ENCODE results near the gene BBS7. TPM values are rescaled to one million over a fixed set of nuclear protein-coding genes. Genes with fewer than 3 reads are reported as not detected.

BBS7 gene
- total and polyA plus RNA-seq, 10 of the 15 experiments (the other 5 are each of a cell fraction or from before 2014, with no cell fraction given) = 5.2 to 15.2 (median 9.0) TPM

- TF ChIP-seq, protein P1, sequence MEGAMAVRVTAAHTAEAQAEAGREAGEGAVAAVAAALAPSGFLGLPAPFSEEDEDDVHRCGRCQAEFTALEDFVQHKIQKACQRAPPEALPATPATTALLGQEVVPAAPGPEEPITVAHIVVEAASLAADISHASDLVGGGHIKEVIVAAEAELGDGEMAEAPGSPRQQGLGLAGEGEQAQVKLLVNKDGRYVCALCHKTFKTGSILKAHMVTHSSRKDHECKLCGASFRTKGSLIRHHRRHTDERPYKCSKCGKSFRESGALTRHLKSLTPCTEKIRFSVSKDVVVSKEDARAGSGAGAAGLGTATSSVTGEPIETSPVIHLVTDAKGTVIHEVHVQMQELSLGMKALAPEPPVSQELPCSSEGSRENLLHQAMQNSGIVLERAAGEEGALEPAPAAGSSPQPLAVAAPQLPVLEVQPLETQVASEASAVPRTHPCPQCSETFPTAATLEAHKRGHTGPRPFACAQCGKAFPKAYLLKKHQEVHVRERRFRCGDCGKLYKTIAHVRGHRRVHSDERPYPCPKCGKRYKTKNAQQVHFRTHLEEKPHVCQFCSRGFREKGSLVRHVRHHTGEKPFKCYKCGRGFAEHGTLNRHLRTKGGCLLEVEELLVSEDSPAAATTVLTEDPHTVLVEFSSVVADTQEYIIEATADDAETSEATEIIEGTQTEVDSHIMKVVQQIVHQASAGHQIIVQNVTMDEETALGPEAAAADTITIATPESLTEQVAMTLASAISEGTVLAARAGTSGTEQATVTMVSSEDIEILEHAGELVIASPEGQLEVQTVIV (IDR thresholded peaks at IDR 0.05; ENCODE audit: borderline replicate concordance, partially characterized antibody) = no peak
- TF ChIP-seq SRF (IDR thresholded peaks at IDR 0.05; ENCODE audit: low read depth in 2 of 2, low read length in 2 of 2) = peak in 1 of 2 experiments; percentile 93; a peak in 2 of 4 replicates
- TF ChIP-seq, protein P2, sequence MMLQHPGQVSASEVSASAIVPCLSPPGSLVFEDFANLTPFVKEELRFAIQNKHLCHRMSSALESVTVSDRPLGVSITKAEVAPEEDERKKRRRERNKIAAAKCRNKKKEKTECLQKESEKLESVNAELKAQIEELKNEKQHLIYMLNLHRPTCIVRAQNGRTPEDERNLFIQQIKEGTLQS (IDR thresholded peaks at IDR 0.05; ENCODE audit: borderline replicate concordance, extremely low read depth, low read depth, low read length) = peak; percentile 92
- TF ChIP-seq BHLHE40 (IDR thresholded peaks at IDR 0.05; ENCODE audit: borderline replicate concordance in 1 of 2, low read depth in 2 of 2, low read length in 1 of 2) = peak; percentile 30 to 40; a peak in 1 of 4 replicates
- no peak for TF ChIP-seq SREBF1 (IDR thresholded peaks at IDR 0.05; ENCODE audit: low read length)
- TF ChIP-seq, protein P3, sequence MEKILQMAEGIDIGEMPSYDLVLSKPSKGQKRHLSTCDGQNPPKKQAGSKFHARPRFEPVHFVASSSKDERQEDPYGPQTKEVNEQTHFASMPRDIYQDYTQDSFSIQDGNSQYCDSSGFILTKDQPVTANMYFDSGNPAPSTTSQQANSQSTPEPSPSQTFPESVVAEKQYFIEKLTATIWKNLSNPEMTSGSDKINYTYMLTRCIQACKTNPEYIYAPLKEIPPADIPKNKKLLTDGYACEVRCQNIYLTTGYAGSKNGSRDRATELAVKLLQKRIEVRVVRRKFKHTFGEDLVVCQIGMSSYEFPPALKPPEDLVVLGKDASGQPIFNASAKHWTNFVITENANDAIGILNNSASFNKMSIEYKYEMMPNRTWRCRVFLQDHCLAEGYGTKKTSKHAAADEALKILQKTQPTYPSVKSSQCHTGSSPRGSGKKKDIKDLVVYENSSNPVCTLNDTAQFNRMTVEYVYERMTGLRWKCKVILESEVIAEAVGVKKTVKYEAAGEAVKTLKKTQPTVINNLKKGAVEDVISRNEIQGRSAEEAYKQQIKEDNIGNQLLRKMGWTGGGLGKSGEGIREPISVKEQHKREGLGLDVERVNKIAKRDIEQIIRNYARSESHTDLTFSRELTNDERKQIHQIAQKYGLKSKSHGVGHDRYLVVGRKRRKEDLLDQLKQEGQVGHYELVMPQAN (conservative IDR thresholded peaks at IDR 0.05) = peak; percentile 100
- TF ChIP-seq GATAD2B (conservative IDR thresholded peaks at IDR 0.05; ENCODE audit: low read depth) = peak; percentile 82; the same call in 1 of the 2 replicates
- TF ChIP-seq ZNF384 (IDR thresholded peaks at IDR 0.05; ENCODE audit: borderline replicate concordance, low read depth, low read length) = no peak
- 0 out of 2 replicates have a peak, but pooled peaks have one; percentile 77 for TF ChIP-seq RB1 (IDR thresholded peaks at IDR 0.05; ENCODE audit: borderline replicate concordance)
- peak; percentile 58; the same call in 1 of the 2 replicates for TF ChIP-seq RFX5 (IDR thresholded peaks at IDR 0.05; ENCODE audit: low read depth, low read length)
- TF ChIP-seq ZNF217 (IDR thresholded peaks at IDR 0.05) = no peak
- TF ChIP-seq TCF12 (IDR thresholded peaks at IDR 0.05; ENCODE audit: low read depth, low read length) = no peak
- no peak for TF ChIP-seq EGR1 (IDR thresholded peaks at IDR 0.05; ENCODE audit: borderline replicate concordance in 1 of 2, low read depth in 2 of 2, low read length in 2 of 2)
- no peak for TF ChIP-seq USF2 (IDR thresholded peaks at IDR 0.05; ENCODE audit: borderline replicate concordance, low read depth, low read length)
- peak; percentile 60; the same call in 1 of the 2 replicates for TF ChIP-seq IRF3 (IDR thresholded peaks at IDR 0.05)
- TF ChIP-seq TBL1XR1 (IDR thresholded peaks at IDR 0.05; ENCODE audit: low read depth, low read length) = 0 out of 2 replicates have a peak, but pooled peaks have one; percentile 30
- no peak for TF ChIP-seq ASH2L (IDR thresholded peaks at IDR 0.05; ENCODE audit: borderline replicate concordance, low read depth)
- TF ChIP-seq MYC (IDR thresholded peaks at IDR 0.05; ENCODE audit: insufficient read depth, insufficient read length, insufficient replicate concordance, low read length, severe bottlenecking) = peak; percentile 74
- TF ChIP-seq HDAC6 (IDR thresholded peaks at IDR 0.05; ENCODE audit: unreplicated experiment) = no peak
- TF ChIP-seq EED (IDR thresholded peaks at IDR 0.05; ENCODE audit: low read depth) = no peak
- no peak for TF ChIP-seq SMC3 (IDR thresholded peaks at IDR 0.05; ENCODE audit: borderline replicate concordance, low read length)
Measured at GRCh38 chr4:121823505-121824170, 46.6 kb downstream of the BBS7 start, which contains the start of gene CCNA2 (continued).
